HEK293 (cell line): ENCODE results near the gene MIA3.
A peak's percentile ranks its signal among the peaks of the same experiment; 100 is the strongest.

Experiments used
- GLIS1 ChIP-seq: fragments of 450-650 bp; formaldehyde crosslinking; IDR thresholded peaks from 2 replicates; pipeline ENCODE4 v1.5.1; 2016; ENCODE audit warnings: missing biosample characterization, missing genetic modification characterization
- HOXC10 ChIP-seq: sonication (generic); formaldehyde crosslinking; IDR thresholded peaks from 2 replicates; pipeline ENCODE4 v1.8.1; 2023; ENCODE audit warnings: mild to moderate bottlenecking, missing genetic modification reagents
- HOXD13 ChIP-seq: sonication (generic); formaldehyde crosslinking; IDR thresholded peaks from 2 replicates; pipeline ENCODE4 v1.8.0; 2022; ENCODE audit warnings: missing genetic modification reagents, borderline replicate concordance
- KLF8 ChIP-seq: fragments of 450-650 bp; formaldehyde crosslinking; IDR thresholded peaks from 2 replicates; pipeline ENCODE4 v1.5.1; 2016; ENCODE audit warnings: missing biosample characterization, missing genetic modification characterization
- MYNN ChIP-seq: fragments of 450-650 bp; formaldehyde crosslinking; IDR thresholded peaks from 2 replicates; pipeline ENCODE4 v1.5.1; 2016; ENCODE audit warnings: missing biosample characterization, missing genetic modification characterization, borderline replicate concordance
- REPIN1 ChIP-seq: fragments of 450-650 bp; formaldehyde crosslinking; IDR thresholded peaks from 2 replicates; pipeline ENCODE4 v1.5.1; 2017; ENCODE audit warnings: missing biosample characterization, missing genetic modification characterization, low read depth
- SCRT2 ChIP-seq: fragments of 450-650 bp; formaldehyde crosslinking; IDR thresholded peaks from 2 replicates; pipeline ENCODE4 v1.5.1; 2016; ENCODE audit warnings: missing biosample characterization, missing genetic modification characterization
- WT1 ChIP-seq: fragments of 450-650 bp; formaldehyde crosslinking; IDR thresholded peaks from 2 replicates; pipeline ENCODE4 v1.5.1; 2016; ENCODE audit warnings: missing biosample characterization, missing genetic modification characterization
- ZFP69B ChIP-seq: fragments of 450-650 bp; formaldehyde crosslinking; IDR thresholded peaks from 2 replicates; pipeline ENCODE4 v1.5.1; 2016; ENCODE audit warnings: missing biosample characterization, missing genetic modification characterization
- ZNF132 ChIP-seq: fragments of 450-650 bp; formaldehyde crosslinking; IDR thresholded peaks from 2 replicates; pipeline ENCODE4 v1.5.1; 2017; ENCODE audit warnings: missing biosample characterization, missing genetic modification characterization, borderline replicate concordance
- ZNF16 ChIP-seq: fragments of 450-650 bp; formaldehyde crosslinking; IDR thresholded peaks from 2 replicates; pipeline ENCODE4 v1.5.1; 2016; ENCODE audit warnings: low read depth, missing biosample characterization, missing genetic modification characterization
- ZNF19 ChIP-seq: fragments of 450-650 bp; formaldehyde crosslinking; IDR thresholded peaks from 2 replicates; pipeline ENCODE4; 2016; ENCODE audit warnings: missing biosample characterization, missing genetic modification characterization, low read depth
- ZNF239 ChIP-seq: fragments of 450-650 bp; formaldehyde crosslinking; IDR thresholded peaks from 2 replicates; pipeline ENCODE4 v1.5.1; 2016; ENCODE audit warnings: missing biosample characterization, missing genetic modification characterization
- ZNF311 ChIP-seq: fragments of 450-650 bp; formaldehyde crosslinking; IDR thresholded peaks from 2 replicates; pipeline ENCODE4 v1.5.1; 2017; ENCODE audit warnings: missing biosample characterization, missing genetic modification characterization, borderline replicate concordance
- ZNF335 ChIP-seq: fragments of 450-650 bp; formaldehyde crosslinking; conservative IDR thresholded peaks from 2 replicates; pipeline ENCODE4 v1.5.1; 2016; ENCODE audit warnings: missing biosample characterization, missing genetic modification characterization
- ZNF366 ChIP-seq: fragments of 450-650 bp; formaldehyde crosslinking; conservative IDR thresholded peaks from 2 replicates; pipeline ENCODE4 v1.5.1; 2016; ENCODE audit warnings: missing biosample characterization, missing genetic modification characterization
- ZNF37A ChIP-seq: fragments of 450-650 bp; IDR thresholded peaks from 2 replicates; pipeline ENCODE4 v1.5.1; 2018; ENCODE audit warnings: missing biosample characterization, missing genetic modification characterization
- ZNF529 ChIP-seq: fragments of 450-650 bp; formaldehyde crosslinking; IDR thresholded peaks from 2 replicates; pipeline ENCODE4 v1.5.1; 2017; ENCODE audit warnings: missing genetic modification characterization, missing biosample characterization; ENCODE audit not compliant: insufficient replicate concordance
- ZNF549 ChIP-seq: fragments of 450-650 bp; IDR thresholded peaks from 2 replicates; pipeline ENCODE4 v1.5.1; 2018; ENCODE audit warnings: missing biosample characterization, missing genetic modification characterization, mild to moderate bottlenecking, inconsistent platforms, moderate library complexity
- ZNF561 ChIP-seq: fragments of 450-650 bp; IDR thresholded peaks from 2 replicates; pipeline ENCODE4 v1.5.1; 2018; ENCODE audit warnings: missing biosample characterization, missing genetic modification characterization, borderline replicate concordance
- ZNF610 ChIP-seq: fragments of 450-650 bp; formaldehyde crosslinking; IDR thresholded peaks from 2 replicates; pipeline ENCODE4 v1.5.1; 2016; ENCODE audit warnings: missing biosample characterization, missing genetic modification characterization, borderline replicate concordance
- ZNF621 ChIP-seq: fragments of 450-650 bp; formaldehyde crosslinking; IDR thresholded peaks from 2 replicates; pipeline ENCODE4 v1.5.1; 2017; ENCODE audit warnings: missing biosample characterization, missing genetic modification characterization
- ZNF624 ChIP-seq: fragments of 450-650 bp; formaldehyde crosslinking; IDR thresholded peaks from 2 replicates; pipeline ENCODE4 v1.5.1; 2017; ENCODE audit warnings: missing biosample characterization, missing genetic modification characterization
- ZNF629 ChIP-seq: fragments of 450-650 bp; formaldehyde crosslinking; IDR thresholded peaks from 2 replicates; pipeline ENCODE4 v1.5.1; 2017; ENCODE audit warnings: missing biosample characterization, missing genetic modification characterization
- ZNF660 ChIP-seq: fragments of 450-650 bp; IDR thresholded peaks from 2 replicates; pipeline ENCODE4 v1.5.1; 2018; ENCODE audit warnings: missing biosample characterization, mild to moderate bottlenecking, missing genetic modification characterization
- ZNF677 ChIP-seq: fragments of 450-650 bp; IDR thresholded peaks from 2 replicates; pipeline ENCODE4 v1.5.0; 2018; ENCODE audit warnings: missing biosample characterization, mild to moderate bottlenecking, missing genetic modification characterization, moderate library complexity
- ZNF701 ChIP-seq: fragments of 450-650 bp; formaldehyde crosslinking; IDR thresholded peaks from 2 replicates; pipeline ENCODE4 v1.5.1; 2016; ENCODE audit warnings: missing biosample characterization, missing genetic modification characterization
- ZNF747 ChIP-seq: fragments of 450-650 bp; formaldehyde crosslinking; IDR thresholded peaks from 2 replicates; pipeline ENCODE4 v1.5.1; 2016; ENCODE audit warnings: missing biosample characterization, missing genetic modification characterization
- ZNF76 ChIP-seq: fragments of 450-650 bp; formaldehyde crosslinking; IDR thresholded peaks from 2 replicates; pipeline ENCODE4; 2016; ENCODE audit warnings: low read depth, missing biosample characterization, missing genetic modification characterization, borderline replicate concordance
- TF ChIP-seq, protein P1 (sequence below): fragments of 450-650 bp; formaldehyde crosslinking; IDR thresholded peaks from 2 replicates; pipeline ENCODE4 v1.5.1; 2016; ENCODE audit warnings: missing biosample characterization, missing genetic modification characterization
- TF ChIP-seq, protein P2 (sequence below): fragments of 450-650 bp; formaldehyde crosslinking; IDR thresholded peaks from 2 replicates; pipeline ENCODE4 v1.5.1; 2017; ENCODE audit warnings: missing biosample characterization, missing genetic modification characterization
- TF ChIP-seq, protein P3 (sequence below): fragments of 450-650 bp; formaldehyde crosslinking; IDR thresholded peaks from 2 replicates; pipeline ENCODE4 v1.5.1; 2016; ENCODE audit warnings: missing biosample characterization, missing genetic modification characterization
- TF ChIP-seq, protein P4 (sequence below): fragments of 450-650 bp; formaldehyde crosslinking; IDR thresholded peaks from 2 replicates; pipeline ENCODE4 v1.5.1; 2016; ENCODE audit warnings: missing biosample characterization, missing genetic modification characterization
- TF ChIP-seq, protein P5 (sequence below): fragments of 450-650 bp; formaldehyde crosslinking; optimal IDR thresholded peaks from 2 replicates; pipeline ENCODE3; 2016; ENCODE audit warnings: missing biosample characterization, mild to moderate bottlenecking, missing genetic modification characterization

The MIA3 gene

DNA sequence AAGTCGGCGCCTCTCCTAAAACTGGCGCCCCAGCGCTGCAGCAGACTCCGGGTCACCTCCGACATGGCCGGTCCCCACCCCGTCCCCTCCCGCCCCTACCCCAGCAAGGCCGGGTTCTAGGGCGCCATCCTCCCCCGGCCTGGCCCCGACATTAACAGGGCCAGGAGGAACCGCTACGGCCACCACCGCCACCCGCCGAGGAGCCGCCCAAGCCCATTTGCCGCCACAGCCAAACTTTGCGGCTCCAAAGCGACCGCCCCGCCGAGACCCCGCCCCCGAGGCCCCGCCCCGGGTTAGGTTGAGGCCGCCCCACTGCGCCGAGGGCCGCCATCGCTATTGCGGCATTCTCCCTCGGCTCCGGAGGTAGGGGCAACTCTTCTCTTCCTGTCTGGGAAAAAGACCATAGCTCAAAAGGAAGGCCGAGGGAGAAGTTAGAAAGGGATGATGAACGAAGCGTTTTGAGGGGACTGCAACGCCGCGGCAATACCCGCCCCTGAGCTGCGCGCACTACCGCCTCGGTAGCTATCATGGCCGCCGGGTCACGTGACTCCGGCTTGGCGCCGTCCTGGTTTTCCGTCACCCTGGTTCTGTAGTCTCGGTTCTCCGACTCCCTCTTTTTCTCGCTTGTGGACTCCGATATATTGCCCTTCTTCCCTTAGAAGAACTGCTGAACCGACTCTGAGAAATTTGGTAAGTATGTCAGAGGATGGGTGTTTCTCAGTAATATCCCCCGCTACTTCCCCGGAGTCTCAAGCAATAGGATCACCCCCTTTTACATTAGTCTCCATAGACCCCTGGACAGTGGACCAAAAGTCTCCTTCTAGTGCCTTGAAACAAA, 94.6 kb downstream of the MIA3 start, which contains the start of the genes AIDA and BROX (continued):
- TF ChIP-seq, protein P1, sequence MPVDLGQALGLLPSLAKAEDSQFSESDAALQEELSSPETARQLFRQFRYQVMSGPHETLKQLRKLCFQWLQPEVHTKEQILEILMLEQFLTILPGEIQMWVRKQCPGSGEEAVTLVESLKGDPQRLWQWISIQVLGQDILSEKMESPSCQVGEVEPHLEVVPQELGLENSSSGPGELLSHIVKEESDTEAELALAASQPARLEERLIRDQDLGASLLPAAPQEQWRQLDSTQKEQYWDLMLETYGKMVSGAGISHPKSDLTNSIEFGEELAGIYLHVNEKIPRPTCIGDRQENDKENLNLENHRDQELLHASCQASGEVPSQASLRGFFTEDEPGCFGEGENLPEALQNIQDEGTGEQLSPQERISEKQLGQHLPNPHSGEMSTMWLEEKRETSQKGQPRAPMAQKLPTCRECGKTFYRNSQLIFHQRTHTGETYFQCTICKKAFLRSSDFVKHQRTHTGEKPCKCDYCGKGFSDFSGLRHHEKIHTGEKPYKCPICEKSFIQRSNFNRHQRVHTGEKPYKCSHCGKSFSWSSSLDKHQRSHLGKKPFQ, result no peak
- TF ChIP-seq HOXC10, result no peak
- no peak for TF ChIP-seq ZNF549 (tag by site-specific recombination)
- TF ChIP-seq ZNF660 (tag by site-specific recombination), result no peak
- TF ChIP-seq, protein P2, sequence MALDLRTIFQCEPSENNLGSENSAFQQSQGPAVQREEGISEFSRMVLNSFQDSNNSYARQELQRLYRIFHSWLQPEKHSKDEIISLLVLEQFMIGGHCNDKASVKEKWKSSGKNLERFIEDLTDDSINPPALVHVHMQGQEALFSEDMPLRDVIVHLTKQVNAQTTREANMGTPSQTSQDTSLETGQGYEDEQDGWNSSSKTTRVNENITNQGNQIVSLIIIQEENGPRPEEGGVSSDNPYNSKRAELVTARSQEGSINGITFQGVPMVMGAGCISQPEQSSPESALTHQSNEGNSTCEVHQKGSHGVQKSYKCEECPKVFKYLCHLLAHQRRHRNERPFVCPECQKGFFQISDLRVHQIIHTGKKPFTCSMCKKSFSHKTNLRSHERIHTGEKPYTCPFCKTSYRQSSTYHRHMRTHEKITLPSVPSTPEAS (tag by site-specific recombination), result peak; percentile 33; the same call in 1 of the 2 replicates
- TF ChIP-seq REPIN1 (tag by site-specific recombination), result no peak
- TF ChIP-seq HOXD13, result no peak
- TF ChIP-seq SCRT2 (tag by site-specific recombination), result no peak
- no peak for TF ChIP-seq ZNF701
- TF ChIP-seq WT1 (tag by site-specific recombination), result no peak; the same call in 1 of the 2 replicates
- TF ChIP-seq ZNF16 (tag by site-specific recombination), result no peak
- TF ChIP-seq ZNF239, result no peak
- TF ChIP-seq ZNF629 (tag by site-specific recombination), result peak; percentile 68
- TF ChIP-seq ZNF132, result no peak
- no peak for TF ChIP-seq ZNF37A
- TF ChIP-seq GLIS1 (tag by site-specific recombination), result peak; percentile 37; the same call in 1 of the 2 replicates
- no peak for TF ChIP-seq ZNF366 (tag by site-specific recombination)
- TF ChIP-seq ZNF677 (tag by site-specific recombination), result no peak
- no peak for TF ChIP-seq ZNF529
- TF ChIP-seq, protein P3, sequence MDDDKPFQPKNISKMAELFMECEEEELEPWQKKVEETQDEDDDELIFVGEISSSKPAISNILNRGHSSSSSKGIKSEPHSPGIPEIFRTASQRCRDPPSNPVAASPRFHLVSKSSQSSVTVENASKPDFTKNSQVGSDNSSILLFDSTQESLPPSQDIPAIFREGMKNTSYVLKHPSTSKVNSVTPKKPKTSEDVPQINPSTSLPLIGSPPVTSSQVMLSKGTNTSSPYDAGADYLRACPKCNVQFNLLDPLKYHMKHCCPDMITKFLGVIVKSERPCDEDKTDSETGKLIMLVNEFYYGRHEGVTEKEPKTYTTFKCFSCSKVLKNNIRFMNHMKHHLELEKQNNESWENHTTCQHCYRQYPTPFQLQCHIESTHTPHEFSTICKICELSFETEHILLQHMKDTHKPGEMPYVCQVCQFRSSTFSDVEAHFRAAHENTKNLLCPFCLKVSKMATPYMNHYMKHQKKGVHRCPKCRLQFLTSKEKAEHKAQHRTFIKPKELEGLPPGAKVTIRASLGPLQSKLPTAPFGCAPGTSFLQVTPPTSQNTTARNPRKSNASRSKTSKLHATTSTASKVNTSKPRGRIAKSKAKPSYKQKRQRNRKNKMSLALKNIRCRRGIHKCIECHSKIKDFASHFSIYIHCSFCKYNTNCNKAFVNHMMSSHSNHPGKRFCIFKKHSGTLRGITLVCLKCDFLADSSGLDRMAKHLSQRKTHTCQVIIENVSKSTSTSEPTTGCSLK (tag by site-specific recombination), result no peak
- TF ChIP-seq ZFP69B (tag by site-specific recombination), result peak; percentile 74
- peak; percentile 97 for TF ChIP-seq KLF8 (tag by site-specific recombination)
- no peak for TF ChIP-seq ZNF311 (tag by site-specific recombination)
- no peak for TF ChIP-seq ZNF624 (tag by site-specific recombination)
- TF ChIP-seq ZNF19, result no peak
- TF ChIP-seq ZNF76, result peak; percentile 91
- TF ChIP-seq ZNF610 (tag by site-specific recombination), result peak; percentile 79
- no peak for TF ChIP-seq ZNF621 (tag by site-specific recombination)
- TF ChIP-seq ZNF747 (tag by site-specific recombination), result no peak
- 0 out of 2 replicates have a peak, but pooled peaks have one; percentile 17 for TF ChIP-seq MYNN (tag by site-specific recombination)
- TF ChIP-seq, protein P4, sequence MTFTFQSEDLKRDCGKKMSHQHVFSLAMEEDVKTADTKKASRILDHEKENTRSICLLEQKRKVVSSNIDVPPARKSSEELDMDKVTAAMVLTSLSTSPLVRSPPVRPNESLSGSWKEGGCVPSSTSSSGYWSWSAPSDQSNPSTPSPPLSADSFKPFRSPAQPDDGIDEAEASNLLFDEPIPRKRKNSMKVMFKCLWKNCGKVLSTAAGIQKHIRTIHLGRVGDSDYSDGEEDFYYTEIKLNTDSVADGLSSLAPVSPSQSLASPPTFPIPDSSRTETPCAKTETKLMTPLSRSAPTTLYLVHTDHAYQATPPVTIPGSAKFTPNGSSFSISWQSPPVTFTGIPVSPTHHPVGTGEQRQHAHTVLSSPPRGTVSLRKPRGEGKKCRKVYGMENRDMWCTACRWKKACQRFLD, result 0 out of 2 replicates have a peak, but pooled peaks have one; percentile 30
- TF ChIP-seq, protein P5, sequence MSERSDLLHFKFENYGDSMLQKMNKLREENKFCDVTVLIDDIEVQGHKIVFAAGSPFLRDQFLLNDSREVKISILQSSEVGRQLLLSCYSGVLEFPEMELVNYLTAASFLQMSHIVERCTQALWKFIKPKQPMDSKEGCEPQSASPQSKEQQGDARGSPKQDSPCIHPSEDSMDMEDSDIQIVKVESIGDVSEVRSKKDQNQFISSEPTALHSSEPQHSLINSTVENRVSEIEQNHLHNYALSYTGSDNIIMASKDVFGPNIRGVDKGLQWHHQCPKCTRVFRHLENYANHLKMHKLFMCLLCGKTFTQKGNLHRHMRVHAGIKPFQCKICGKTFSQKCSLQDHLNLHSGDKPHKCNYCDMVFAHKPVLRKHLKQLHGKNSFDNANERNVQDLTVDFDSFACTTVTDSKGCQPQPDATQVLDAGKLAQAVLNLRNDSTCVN, result peak; percentile 41
- no peak for TF ChIP-seq ZNF335 (tag by site-specific recombination)
- 0 out of 2 replicates have a peak, but pooled peaks have one; percentile 49 for TF ChIP-seq ZNF561 (tag by site-specific recombination)
